Activated B cell treated with CpG ODN at 0.5 μM for 24 hours (primary cell): ENCODE data around the gene B4GALT2. TPM values are rescaled to one million over a fixed set of nuclear protein-coding genes. Genes with fewer than 3 reads are reported as not detected.

Experiments used
- ATAC-seq: fragments of 200-7000 bp; cut with Tn5 transposase; one replicate; pipeline ENCODE4 v1.10.0; 2021; ENCODE audit warnings: low read depth, mild to moderate bottlenecking, moderate library complexity
- CTCF ChIA-PET: fragments of 350-600 bp; sonication (Branson Sonifier 250); formaldehyde crosslinking; loops from one replicate; lab custom pipeline; 2021; ENCODE audit warnings: antibody characterized with exemption; lab: Charles Lee
- POLR2A ChIA-PET: fragments of 350-600 bp; sonication (Branson Sonifier 250); formaldehyde crosslinking; loops from one replicate; lab custom pipeline; 2021; ENCODE audit warnings: antibody characterized with exemption; lab: Charles Lee
- DNase-seq: peaks from one replicate; pipeline ENCODE4 v3.0.0; 2022
- H3K27ac Mint-ChIP-seq: one replicate; pipeline ENCODE4 v1.8.0; 2020; ENCODE audit warnings: mixed read lengths
- H3K27me3 Mint-ChIP-seq: one replicate; pipeline ENCODE4 v1.8.0; 2021; ENCODE audit warnings: mixed read lengths
- H3K36me3 Mint-ChIP-seq: one replicate; pipeline ENCODE4 v1.8.0; 2021; ENCODE audit warnings: low read depth, mixed read lengths
- H3K4me1 Mint-ChIP-seq: one replicate; pipeline ENCODE4 v1.8.0; 2021; ENCODE audit warnings: mixed read lengths
- H3K4me3 Mint-ChIP-seq: one replicate; pipeline ENCODE4 v1.8.0; 2020; ENCODE audit warnings: mild to moderate bottlenecking, mixed read lengths
- H3K9me3 Mint-ChIP-seq: one replicate; pipeline ENCODE4 v1.8.0; 2020; ENCODE audit warnings: mixed read lengths
- CTCF ChIP-seq: fragments of 200-600 bp; IDR thresholded peaks from one replicate; pipeline ENCODE4 v1.8.0; 2022; ENCODE audit warnings: antibody characterized with exemption, mild to moderate bottlenecking
- intact Hi-C: fragments of 100-400 bp; cut with micrococcal nuclease; formaldehyde crosslinking; loops from one replicate; pipeline ENCODE4 v1.15.1; 2024
- total RNA-seq: library from RNA; stranded (reverse); gene quantifications from 2 replicates; pipeline ENCODE4 v1.2.3, GENCODE V29; 2022

Gene B4GALT2
- total RNA-seq, 1 donor from 2014 or later = 8.1 TPM

- POLR2A ChIA-PET = interaction anchor here (1.0 to 1.8 kb wide), 4 partner anchors 10 to 95 kb away, joined by 3 to 5 read pairs (median 3); partner anchors contain the start of genes IPO13 and SLC6A9
- Mint-ChIP-seq H3K4me3 (no peak overlapping the region), H3K4me1 (peaks cover 19% of the 10 kb centered on the region), H3K27me3 (peaks cover 22% of the 10 kb centered on the region), H3K27ac (no peak overlapping the region), H3K36me3 (peaks cover 2% of the 10 kb centered on the region), H3K9me3 (no peaks in the 10 kb centered on the region)
- no peak for DNase-seq
- no peak for TF ChIP-seq CTCF
- ATAC-seq = no peak
- intact Hi-C loops = no loop called here
- CTCF ChIA-PET = interaction anchor here (1.0 to 5.7 kb wide), 8 partner anchors 7 to 709 kb away, joined by 3 to 123 read pairs (median 4); partner anchors contain the start of gene DPH2
These were observed 43.1 kb upstream of the B4GALT2 start for GRCh38 chr1:43935711-43936427.

- CTCF ChIA-PET = interaction anchor here (5.7 kb wide), 1 partner anchor 172 kb away, joined by 123 read pairs; no protein-coding TSS in a partner anchor
These were observed 42.4 kb upstream of the B4GALT2 start for GRCh38 chr1:43936431-43937151.

GRCh38 chr1:43937179-43937865 is 41.7 kb upstream of the B4GALT2 start:
- Mint-ChIP-seq H3K27ac (no peak overlapping the region), H3K4me1 (peaks cover 19% of the 10 kb centered on the region), H3K27me3 (peaks cover 22% of the 10 kb centered on the region), H3K9me3 (no peaks in the 10 kb centered on the region), H3K4me3 (no peak overlapping the region), H3K36me3 (peaks cover 2% of the 10 kb centered on the region)
- POLR2A ChIA-PET = no interaction called here
- DNase-seq (no peak), ATAC-seq (no peak)
- intact Hi-C loops = no loop called here
- no peak for TF ChIP-seq CTCF
- CTCF ChIA-PET = interaction anchor here (5.7 kb wide), 1 partner anchor 173 kb away, joined by 123 read pairs; no protein-coding TSS in a partner anchor

More at GRCh38 chr1:43936431-43937151, 42.4 kb upstream of the B4GALT2 start:
- intact Hi-C loops = no loop called here
- Mint-ChIP-seq H3K4me1 (peaks cover 19% of the 10 kb centered on the region), H3K4me3 (peak overlapping the region; percentile 65), H3K27me3 (peaks cover 22% of the 10 kb centered on the region), H3K36me3 (peaks cover 2% of the 10 kb centered on the region), H3K9me3 (no peaks in the 10 kb centered on the region), H3K27ac (no peak overlapping the region)
- POLR2A ChIA-PET = interaction anchor here (1.7 kb wide), 1 partner anchor 34 kb away, joined by 3 read pairs; no protein-coding TSS in a partner anchor
- TF ChIP-seq CTCF = no peak
- peak; percentile 48 for ATAC-seq
- DNase-seq = no peak

GRCh38 chr1:43938383-43938782 is 40.6 kb upstream of the B4GALT2 start:
- TF ChIP-seq CTCF = no peak
- no peak for ATAC-seq
- CTCF ChIA-PET = no interaction called here
- Mint-ChIP-seq H3K27ac (no peak overlapping the region), H3K9me3 (no peaks in the 10 kb centered on the region), H3K36me3 (peaks cover 2% of the 10 kb centered on the region), H3K4me1 (peaks cover 14% of the 10 kb centered on the region), H3K4me3 (no peak overlapping the region), H3K27me3 (peaks cover 15% of the 10 kb centered on the region)
- POLR2A ChIA-PET = no interaction called here
- no peak for DNase-seq
- intact Hi-C loops = no loop called here
